ENCODE measurements around the gene ACIN1. TPM values are rescaled to one million over a fixed set of nuclear protein-coding genes. Genes with fewer than 3 reads are reported as not detected.

The ACIN1 gene
- total RNA-seq, 1 experiment from 2014 or later, result 171 TPM

DNA sequence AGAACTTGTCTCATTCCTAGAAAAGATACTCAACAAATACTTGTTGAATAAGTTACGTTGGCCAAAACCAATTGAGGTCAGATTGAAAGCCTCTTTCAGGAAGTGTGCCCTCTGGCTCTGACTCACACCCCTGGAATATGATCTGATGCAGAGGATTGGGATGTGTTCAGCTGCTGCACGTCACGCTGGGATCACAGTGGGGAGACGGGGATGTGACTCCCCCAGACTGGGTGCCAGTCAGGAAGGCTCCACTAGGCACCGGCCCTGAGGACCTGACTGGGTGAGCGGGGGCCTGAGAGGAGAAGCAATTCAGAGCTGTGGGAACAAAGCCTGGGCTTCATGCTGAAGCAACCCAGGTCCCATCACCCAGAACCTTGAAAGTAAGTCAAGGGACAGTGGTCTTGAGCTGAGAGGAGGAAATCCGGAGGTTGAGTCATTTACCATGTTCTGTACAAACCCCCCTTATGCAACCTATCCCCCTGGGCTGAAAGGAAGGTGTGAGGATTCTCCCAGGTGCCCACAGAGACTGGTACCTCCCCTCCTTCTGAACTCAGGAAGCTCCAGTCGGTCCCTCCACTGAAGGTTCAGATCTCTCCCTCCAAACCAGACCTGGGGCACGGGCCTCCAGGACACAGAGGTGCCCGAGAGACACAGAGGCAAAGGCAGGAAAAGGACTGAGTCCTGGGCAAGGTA lies 20.2 kb upstream of the ACIN1 start:
- Histone ChIP-seq H3K9me2 (ENCODE audit: insufficient read depth) (no peaks in the 10 kb centered on the region), H2AFZ (no peak overlapping the region), H3K4me3 (no peak overlapping the region), H3F3A (ENCODE audit: insufficient read depth, low read depth) (peaks cover 18% of the 10 kb centered on the region; the same call in 1 of the 2 replicates), H3K36me3 (ENCODE audit: low read depth) (no peaks in the 10 kb centered on the region), H3K79me2 (ENCODE audit: low read depth) (no peaks in the 10 kb centered on the region), H3K27ac (peak overlapping the region; percentile 90), H4K20me1 (ENCODE audit: insufficient read depth) (no peaks in the 10 kb centered on the region), H3K4me1 (replicated peaks; ENCODE audit: insufficient read depth) (peaks cover 41% of the 10 kb centered on the region), H3K27me3 (ENCODE audit: insufficient read depth, low read depth) (no peaks in the 10 kb centered on the region), H3K9me3 (ENCODE audit: insufficient read depth, low read depth) (no peaks in the 10 kb centered on the region), H3K4me2 (peak overlapping the region; percentile 65)
- POLR2A ChIA-PET (ENCODE audit: unreplicated experiment), result interaction anchor here (0.6 kb wide), 2 partner anchors 44 to 206 kb away, joined by 4 read pairs; no protein-coding TSS in a partner anchor
- DNase-seq, result peak; percentile 62 to 92
- TF ChIP-seq, protein P1, sequence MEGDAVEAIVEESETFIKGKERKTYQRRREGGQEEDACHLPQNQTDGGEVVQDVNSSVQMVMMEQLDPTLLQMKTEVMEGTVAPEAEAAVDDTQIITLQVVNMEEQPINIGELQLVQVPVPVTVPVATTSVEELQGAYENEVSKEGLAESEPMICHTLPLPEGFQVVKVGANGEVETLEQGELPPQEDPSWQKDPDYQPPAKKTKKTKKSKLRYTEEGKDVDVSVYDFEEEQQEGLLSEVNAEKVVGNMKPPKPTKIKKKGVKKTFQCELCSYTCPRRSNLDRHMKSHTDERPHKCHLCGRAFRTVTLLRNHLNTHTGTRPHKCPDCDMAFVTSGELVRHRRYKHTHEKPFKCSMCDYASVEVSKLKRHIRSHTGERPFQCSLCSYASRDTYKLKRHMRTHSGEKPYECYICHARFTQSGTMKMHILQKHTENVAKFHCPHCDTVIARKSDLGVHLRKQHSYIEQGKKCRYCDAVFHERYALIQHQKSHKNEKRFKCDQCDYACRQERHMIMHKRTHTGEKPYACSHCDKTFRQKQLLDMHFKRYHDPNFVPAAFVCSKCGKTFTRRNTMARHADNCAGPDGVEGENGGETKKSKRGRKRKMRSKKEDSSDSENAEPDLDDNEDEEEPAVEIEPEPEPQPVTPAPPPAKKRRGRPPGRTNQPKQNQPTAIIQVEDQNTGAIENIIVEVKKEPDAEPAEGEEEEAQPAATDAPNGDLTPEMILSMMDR (conservative IDR thresholded peaks at IDR 0.05), result no peak
- no peak for TF ChIP-seq EZH2 (IDR thresholded peaks at IDR 0.05; ENCODE audit: low read depth)
- intact Hi-C loops (cut with micrococcal nuclease; ENCODE audit: unreplicated experiment), result no loop called here
- CTCF ChIA-PET, result no interaction called here
- BruUV-seq (replicated peaks), result TSS peak; percentile 88

DNA sequence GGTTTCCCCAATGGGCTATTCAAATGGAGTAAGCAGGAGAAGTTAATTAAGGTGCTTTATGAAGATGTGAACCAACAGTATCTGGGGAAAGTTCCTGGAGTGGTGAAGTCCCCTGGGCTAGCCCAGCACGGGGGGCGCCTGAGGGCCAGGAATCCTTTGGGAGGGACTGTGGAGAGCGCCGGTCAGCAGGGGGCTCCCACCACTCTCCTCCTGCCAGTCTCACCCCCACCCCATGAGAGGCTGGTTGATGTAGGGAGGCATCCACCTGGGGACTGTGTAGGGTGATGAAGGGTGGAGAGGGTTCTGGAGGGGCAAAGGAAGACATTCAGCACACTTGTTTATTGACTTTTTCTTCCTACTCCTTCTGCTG lies 19.7 kb upstream of the ACIN1 start:
- intact Hi-C loops (cut with micrococcal nuclease; ENCODE audit: unreplicated experiment), result no loop called here
- CTCF ChIA-PET, result no interaction called here

DNA sequence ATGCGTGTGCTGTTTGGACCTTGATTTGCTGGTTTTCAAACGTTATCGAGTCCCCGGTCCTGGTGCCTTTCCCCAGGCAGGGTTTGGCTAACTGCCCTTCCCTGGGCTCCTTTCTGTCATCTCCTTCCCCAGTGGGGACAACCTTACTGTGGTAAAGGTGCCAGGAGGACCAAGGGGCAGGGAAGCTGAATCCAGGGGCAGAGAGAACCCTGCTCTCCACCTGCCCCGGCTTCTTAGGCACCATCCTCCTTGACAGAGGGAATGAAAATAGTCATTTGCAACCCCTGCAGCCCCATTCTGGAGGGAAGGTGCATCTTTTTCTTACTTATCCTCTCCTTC lies 19.2 kb upstream of the ACIN1 start:
- Histone ChIP-seq H3K4me3 (no peak overlapping the region), H3K27ac (peak overlapping the region; percentile 90), H3K9me2 (ENCODE audit: insufficient read depth) (no peaks in the 10 kb centered on the region), H4K20me1 (ENCODE audit: insufficient read depth) (no peaks in the 10 kb centered on the region), H3K4me1 (replicated peaks; ENCODE audit: insufficient read depth) (peaks cover 41% of the 10 kb centered on the region), H3K36me3 (ENCODE audit: low read depth) (no peaks in the 10 kb centered on the region), H3K4me2 (peak overlapping the region; percentile 65; the same call in 1 of the 2 replicates), H2AFZ (no peak overlapping the region), H3K79me2 (ENCODE audit: low read depth) (no peaks in the 10 kb centered on the region), H3K27me3 (ENCODE audit: insufficient read depth, low read depth) (no peaks in the 10 kb centered on the region), H3F3A (ENCODE audit: insufficient read depth, low read depth) (peaks cover 18% of the 10 kb centered on the region; the same call in 1 of the 2 replicates), H3K9me3 (ENCODE audit: insufficient read depth, low read depth) (no peaks in the 10 kb centered on the region)
- BruUV-seq (replicated peaks), result no TSS peak
- POLR2A ChIA-PET (ENCODE audit: unreplicated experiment), result no interaction called here
- TF ChIP-seq, protein P1 (conservative IDR thresholded peaks at IDR 0.05), result no peak
- DNase-seq, result no peak
- CTCF ChIA-PET, result no interaction called here
- intact Hi-C loops (cut with micrococcal nuclease; ENCODE audit: unreplicated experiment), result no loop called here

More for the DNA sequence above, 19.7 kb upstream of the ACIN1 start:
- Histone ChIP-seq H3K27me3 (ENCODE audit: insufficient read depth, low read depth) (no peaks in the 10 kb centered on the region), H3K4me2 (peak overlapping the region; percentile 65), H3K4me3 (no peak overlapping the region), H2AFZ (no peak overlapping the region), H3K79me2 (ENCODE audit: low read depth) (no peaks in the 10 kb centered on the region), H4K20me1 (ENCODE audit: insufficient read depth) (no peaks in the 10 kb centered on the region), H3F3A (ENCODE audit: insufficient read depth, low read depth) (peaks cover 18% of the 10 kb centered on the region; the same call in 1 of the 2 replicates), H3K9me3 (ENCODE audit: insufficient read depth, low read depth) (no peaks in the 10 kb centered on the region), H3K4me1 (replicated peaks; ENCODE audit: insufficient read depth) (peaks cover 41% of the 10 kb centered on the region), H3K27ac (peak overlapping the region; percentile 90), H3K36me3 (ENCODE audit: low read depth) (no peaks in the 10 kb centered on the region), H3K9me2 (ENCODE audit: insufficient read depth) (no peaks in the 10 kb centered on the region)
- BruUV-seq (replicated peaks), result TSS peak; percentile 65
- TF ChIP-seq, protein P1 (conservative IDR thresholded peaks at IDR 0.05), result no peak
- TF ChIP-seq EZH2 (IDR thresholded peaks at IDR 0.05; ENCODE audit: low read depth), result no peak
- POLR2A ChIA-PET (ENCODE audit: unreplicated experiment), result interaction anchor here (0.6 kb wide), 1 partner anchor 44 kb away, joined by 4 read pairs; no protein-coding TSS in a partner anchor
- no peak for DNase-seq
